RWPE2 (cell line): ENCODE measurements around the gene CYRIA.

Experiments used
- ATAC-seq: fragments of 200-7000 bp; cut with Tn5 transposase; 3 replicates; pipeline ENCODE4 v1.9.1; 2021; ENCODE audit warnings: low read depth
- DNase-seq: peaks from one replicate; pipeline ENCODE4 v3.0.0-alpha.2; 2020; ENCODE audit warnings: low spot score
- H3K27ac ChIP-seq: fragments of 450-650 bp; 2 replicates; pipeline ENCODE4 v1.5.1; 2017; ENCODE audit warnings: mild to moderate bottlenecking; ENCODE audit not compliant: poor library complexity, severe bottlenecking
- H3K27me3 ChIP-seq: fragments of 250-450 bp; sonication (Bioruptor Pico); 2 replicates; pipeline ENCODE4 v1.5.1; 2021; ENCODE audit warnings: mild to moderate bottlenecking, moderate library complexity; ENCODE audit not compliant: insufficient read depth, poor library complexity, severe bottlenecking
- H3K36me3 ChIP-seq: fragments of 250-450 bp; sonication (Bioruptor Pico); 2 replicates; pipeline ENCODE4 v1.5.1; 2020; ENCODE audit warnings: low read depth, mild to moderate bottlenecking, moderate library complexity
- H3K4me1 ChIP-seq: fragments of 250-450 bp; sonication (Bioruptor Pico); 2 replicates; pipeline ENCODE4 v1.5.1; 2021; ENCODE audit warnings: mild to moderate bottlenecking, moderate library complexity; ENCODE audit not compliant: insufficient read depth, poor library complexity, severe bottlenecking
- H3K4me3 ChIP-seq: fragments of 250-450 bp; sonication (Bioruptor Pico); 2 replicates; pipeline ENCODE4 v1.5.1; 2021; ENCODE audit warnings: mild to moderate bottlenecking, moderate library complexity; ENCODE audit not compliant: severe bottlenecking
- H3K9me3 ChIP-seq: fragments of 250-450 bp; sonication (Bioruptor Pico); 2 replicates; pipeline ENCODE4 v1.5.1; 2021; ENCODE audit warnings: mild to moderate bottlenecking, moderate library complexity; ENCODE audit not compliant: severe bottlenecking
- TF ChIP-seq, protein P1 (sequence below): fragments of 450-650 bp; IDR thresholded peaks from one replicate; pipeline ENCODE4 v1.5.1; 2017; ENCODE audit warnings: mild to moderate bottlenecking, moderate library complexity; ENCODE audit not compliant: poor library complexity, severe bottlenecking

Gene CYRIA

DNA sequence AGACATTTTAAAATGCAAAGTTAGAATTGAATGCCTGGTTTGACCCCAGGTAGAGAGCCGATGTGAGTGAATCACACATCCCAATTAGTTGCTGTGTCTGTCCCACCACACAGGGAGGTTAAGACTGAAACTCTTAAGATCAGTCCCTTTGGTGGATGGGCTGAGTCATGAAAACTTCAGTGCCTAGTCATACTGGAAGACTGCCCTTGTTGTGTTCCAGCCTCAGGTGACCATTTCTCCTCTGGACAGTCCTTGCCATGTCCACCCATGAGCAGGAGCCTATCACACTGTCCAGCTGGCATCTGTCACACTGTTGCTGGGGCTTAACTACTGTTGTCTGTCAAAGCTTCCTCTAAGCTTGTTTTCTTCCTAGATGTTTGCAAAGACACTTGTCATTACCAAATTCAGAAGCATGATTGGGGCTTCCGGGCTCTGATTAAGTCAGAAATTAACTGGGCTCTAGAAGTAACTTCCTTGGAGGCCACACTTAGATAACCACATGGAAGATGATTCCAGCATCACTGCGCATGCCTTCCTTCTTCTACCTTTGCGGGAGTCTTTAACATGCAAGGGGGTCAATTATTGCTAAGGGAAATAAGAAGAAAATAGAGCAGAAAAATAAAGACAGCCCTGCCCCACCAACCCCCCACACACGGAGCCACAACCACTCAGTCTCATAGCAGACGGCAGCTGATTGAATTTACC is 21.3 kb downstream of the CYRIA start:
- Histone ChIP-seq H3K4me1 (no peaks in the 10 kb centered on the region), H3K4me3 (no peak overlapping the region), H3K27me3 (no peaks in the 10 kb centered on the region), H3K27ac (no peak overlapping the region), H3K9me3 (no peaks in the 10 kb centered on the region), H3K36me3 (no peaks in the 10 kb centered on the region)
- TF ChIP-seq, protein P1, sequence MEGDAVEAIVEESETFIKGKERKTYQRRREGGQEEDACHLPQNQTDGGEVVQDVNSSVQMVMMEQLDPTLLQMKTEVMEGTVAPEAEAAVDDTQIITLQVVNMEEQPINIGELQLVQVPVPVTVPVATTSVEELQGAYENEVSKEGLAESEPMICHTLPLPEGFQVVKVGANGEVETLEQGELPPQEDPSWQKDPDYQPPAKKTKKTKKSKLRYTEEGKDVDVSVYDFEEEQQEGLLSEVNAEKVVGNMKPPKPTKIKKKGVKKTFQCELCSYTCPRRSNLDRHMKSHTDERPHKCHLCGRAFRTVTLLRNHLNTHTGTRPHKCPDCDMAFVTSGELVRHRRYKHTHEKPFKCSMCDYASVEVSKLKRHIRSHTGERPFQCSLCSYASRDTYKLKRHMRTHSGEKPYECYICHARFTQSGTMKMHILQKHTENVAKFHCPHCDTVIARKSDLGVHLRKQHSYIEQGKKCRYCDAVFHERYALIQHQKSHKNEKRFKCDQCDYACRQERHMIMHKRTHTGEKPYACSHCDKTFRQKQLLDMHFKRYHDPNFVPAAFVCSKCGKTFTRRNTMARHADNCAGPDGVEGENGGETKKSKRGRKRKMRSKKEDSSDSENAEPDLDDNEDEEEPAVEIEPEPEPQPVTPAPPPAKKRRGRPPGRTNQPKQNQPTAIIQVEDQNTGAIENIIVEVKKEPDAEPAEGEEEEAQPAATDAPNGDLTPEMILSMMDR = no peak
- ATAC-seq (0 out of 3 replicates have a peak, but pooled peaks have one; percentile 19), DNase-seq (no peak)

DNA sequence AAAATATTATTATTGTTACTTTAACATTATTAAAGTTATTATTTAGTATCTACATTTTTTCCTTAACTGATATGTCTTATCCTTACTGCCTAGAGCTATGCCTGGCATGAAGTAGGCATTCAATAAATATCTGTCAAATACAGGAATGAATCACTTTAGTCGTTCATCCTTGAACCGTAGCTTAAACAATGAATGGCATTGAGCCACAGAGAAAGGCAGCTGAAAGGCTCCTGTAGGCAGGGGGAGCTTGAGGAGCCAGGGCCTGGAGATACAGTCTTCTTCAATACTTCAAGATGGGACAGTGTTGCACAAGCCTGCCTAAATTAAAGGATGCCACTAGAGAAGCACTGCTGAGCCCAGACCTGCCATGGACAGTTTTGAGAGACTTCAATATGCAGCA is 22.5 kb downstream of the CYRIA start:
- H3K9me3 ChIP-seq = no peaks in the 10 kb centered on the region
- no peaks in the 10 kb centered on the region for H3K27me3 ChIP-seq
- TF ChIP-seq, protein P1 = no peak
- H3K4me3 ChIP-seq = no peak overlapping the region
- H3K27ac ChIP-seq = no peak overlapping the region
- DNase-seq (no peak), ATAC-seq (no peak)
- no peaks in the 10 kb centered on the region for H3K36me3 ChIP-seq
- no peaks in the 10 kb centered on the region for H3K4me1 ChIP-seq

DNA sequence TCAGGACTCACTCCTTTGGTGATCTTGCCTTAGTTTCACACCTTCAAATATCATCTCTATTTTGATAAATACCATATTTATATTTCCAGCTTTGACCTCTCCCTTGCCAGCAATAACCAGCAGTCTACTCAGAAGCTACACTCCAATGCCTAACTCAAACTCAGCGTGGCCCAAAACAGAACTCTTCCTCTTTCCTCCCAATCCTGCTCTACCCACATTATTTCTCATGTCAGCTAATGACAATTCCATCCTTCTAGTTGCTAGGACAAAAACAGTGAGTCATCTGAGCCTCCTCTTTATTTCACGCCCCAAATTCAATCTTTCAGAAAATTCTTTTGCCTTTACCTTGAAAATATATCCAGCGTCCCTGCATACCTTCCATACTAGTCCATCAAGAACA is 23.5 kb downstream of the CYRIA start:
- Histone ChIP-seq H3K4me1 (no peaks in the 10 kb centered on the region), H3K36me3 (no peaks in the 10 kb centered on the region), H3K27me3 (no peaks in the 10 kb centered on the region), H3K27ac (no peak overlapping the region), H3K9me3 (no peaks in the 10 kb centered on the region), H3K4me3 (no peak overlapping the region)
- no peak for DNase-seq
- ATAC-seq = no peak
- TF ChIP-seq, protein P1 = no peak

DNA sequence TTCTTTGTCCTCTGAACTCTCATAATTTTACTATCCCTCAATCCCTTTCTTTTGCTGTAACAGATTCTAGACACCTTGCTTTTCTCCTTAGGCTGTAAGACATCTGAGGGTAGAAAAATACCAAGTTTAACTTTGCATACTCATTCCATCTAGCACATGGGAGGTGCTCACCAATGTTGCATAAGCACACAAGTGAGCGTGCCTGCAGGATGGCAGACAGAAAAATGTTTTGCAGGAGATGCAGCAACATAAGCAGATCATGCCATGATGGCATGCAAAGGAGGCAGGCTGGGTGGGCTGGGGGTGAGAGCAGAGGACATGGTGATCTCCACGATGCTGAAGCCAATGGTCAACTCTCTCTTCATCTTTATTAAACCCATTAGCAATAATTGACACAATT is 24.1 kb downstream of the CYRIA start:
- Histone ChIP-seq H3K4me1 (no peaks in the 10 kb centered on the region), H3K36me3 (no peaks in the 10 kb centered on the region), H3K9me3 (no peaks in the 10 kb centered on the region), H3K4me3 (no peak overlapping the region), H3K27me3 (no peaks in the 10 kb centered on the region), H3K27ac (no peak overlapping the region)
- no peak for ATAC-seq
- no peak for DNase-seq
- TF ChIP-seq, protein P1 = no peak

DNA sequence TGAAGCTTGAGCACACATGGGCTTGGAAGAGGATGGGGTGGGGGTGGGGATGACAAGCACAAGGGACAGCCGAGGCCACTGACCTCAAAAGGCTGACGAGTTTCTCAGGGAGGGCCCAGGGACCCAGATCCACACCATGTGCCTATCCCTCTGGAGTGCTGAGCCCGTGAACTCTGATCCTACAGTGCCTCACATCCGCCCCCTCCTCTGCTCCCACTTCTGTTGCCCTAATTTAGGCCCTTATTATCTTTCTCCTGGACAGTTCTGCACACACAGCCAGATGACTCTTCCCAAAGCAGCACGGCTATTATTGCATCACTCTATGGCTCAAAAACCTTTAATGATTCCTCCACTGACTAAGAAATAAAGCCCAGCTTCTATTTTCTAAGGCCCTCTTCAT is 24.8 kb downstream of the CYRIA start:
- Histone ChIP-seq H3K27ac (no peak overlapping the region), H3K9me3 (no peaks in the 10 kb centered on the region), H3K27me3 (no peaks in the 10 kb centered on the region), H3K4me3 (no peak overlapping the region), H3K36me3 (no peaks in the 10 kb centered on the region), H3K4me1 (no peaks in the 10 kb centered on the region)
- ATAC-seq (no peak), DNase-seq (no peak)
- TF ChIP-seq, protein P1 = no peak
